Stimulated activated CD8-positive, alpha-beta memory T cell treated with anti-CD3 and anti-CD28 coated beads, Interleukin-12 subunit alpha, Interleukin-12 subunit beta, amount 100 ng/mL, for 4 hours (primary cell): ENCODE results near the gene TMEM218.
"Not testable (repeated sequence)": the region's sequence is repeated elsewhere in the genome, so short reads cannot be mapped to it uniquely, and the experiment has no call there.

Experiments used
- DNase-seq: peaks from one replicate; pipeline ENCODE4 v3.0.0-alpha.2; 2020; ENCODE audit warnings: low read depth

The TMEM218 gene

DNA sequence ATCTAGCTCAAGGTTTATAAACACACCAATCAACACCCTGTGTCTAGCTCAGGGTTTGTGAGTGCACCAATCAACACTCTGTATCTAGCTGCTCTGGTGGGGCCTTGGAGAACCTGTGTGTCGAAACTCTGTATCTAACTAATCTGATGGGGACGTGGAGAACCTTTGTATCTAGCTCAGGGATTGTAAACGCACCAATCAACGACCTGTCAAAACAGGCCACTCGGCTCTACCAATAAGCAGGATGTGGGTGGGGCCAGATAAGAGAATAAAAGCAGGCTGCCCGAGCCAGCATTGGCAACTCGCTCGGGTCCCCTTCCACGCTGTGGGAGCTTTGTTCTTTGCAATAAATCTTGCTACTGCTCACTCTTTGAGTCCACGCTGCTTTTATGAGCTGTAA, 21.3 kb downstream of the TMEM218 start:
- not testable (repeated sequence) for DNase-seq

DNA sequence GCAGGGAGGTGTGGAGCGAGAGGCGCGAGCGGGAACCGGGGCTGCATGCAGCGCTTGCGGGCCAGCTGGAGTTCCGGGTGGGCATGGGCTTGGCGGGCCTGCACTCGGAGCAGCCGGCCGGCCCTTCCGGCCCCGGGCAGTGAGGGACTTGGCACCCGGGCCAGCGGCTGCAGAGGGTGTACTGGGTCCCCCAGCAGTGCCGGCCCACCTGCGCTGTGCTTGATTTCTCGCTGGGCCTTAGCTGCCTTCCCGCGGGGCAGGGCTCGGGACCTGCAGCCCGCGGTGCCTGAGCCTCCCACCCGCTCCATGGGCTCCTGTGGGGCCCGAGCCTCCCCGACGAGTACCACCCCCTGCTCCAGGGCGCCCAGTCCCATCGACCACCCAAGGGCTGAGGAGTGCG, 21.9 kb downstream of the TMEM218 start:
- not testable (repeated sequence) for DNase-seq

DNA sequence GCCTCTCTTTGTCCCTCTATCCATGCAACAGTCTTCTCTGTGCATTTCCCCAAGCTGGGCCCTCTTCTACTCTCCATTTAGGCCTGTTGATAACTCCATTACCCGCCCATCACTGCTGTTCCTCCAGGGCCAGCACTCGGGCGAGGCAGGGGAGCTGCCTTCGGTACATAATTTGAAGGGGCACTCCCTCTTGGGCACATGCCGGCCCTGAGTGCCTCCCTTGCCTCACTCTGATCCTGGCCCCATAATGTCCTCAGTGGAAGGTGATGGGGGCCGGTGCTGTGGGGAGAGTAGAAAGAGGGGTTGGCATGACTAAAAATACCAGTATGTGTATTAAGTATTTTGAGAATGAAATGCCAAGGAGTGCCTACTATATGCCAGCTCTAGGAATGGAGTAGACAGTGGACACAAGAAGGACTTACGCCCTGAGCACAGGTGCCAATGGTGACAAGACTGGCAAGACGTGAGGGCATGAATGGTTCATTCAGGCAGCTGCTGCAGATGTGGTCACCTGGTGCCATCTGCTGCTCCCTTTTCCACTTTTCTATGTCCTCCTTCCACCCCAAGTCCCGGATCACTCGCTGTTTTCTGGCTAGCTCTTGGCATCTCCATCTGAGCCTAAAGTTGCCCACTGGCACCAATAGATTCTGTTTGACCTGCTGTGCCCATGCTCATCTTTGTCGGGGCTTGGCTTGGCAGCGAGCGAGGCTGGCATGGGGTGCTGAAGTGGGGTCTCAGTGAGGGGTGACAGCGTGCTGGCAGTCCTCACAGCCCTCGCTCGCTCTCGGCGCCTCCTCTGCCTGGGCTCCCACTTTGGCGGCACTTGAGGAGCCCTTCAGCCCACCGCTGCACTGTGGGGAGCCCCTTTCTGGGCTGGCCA, 22.6 kb downstream of the TMEM218 start:
- no peak for DNase-seq

DNA sequence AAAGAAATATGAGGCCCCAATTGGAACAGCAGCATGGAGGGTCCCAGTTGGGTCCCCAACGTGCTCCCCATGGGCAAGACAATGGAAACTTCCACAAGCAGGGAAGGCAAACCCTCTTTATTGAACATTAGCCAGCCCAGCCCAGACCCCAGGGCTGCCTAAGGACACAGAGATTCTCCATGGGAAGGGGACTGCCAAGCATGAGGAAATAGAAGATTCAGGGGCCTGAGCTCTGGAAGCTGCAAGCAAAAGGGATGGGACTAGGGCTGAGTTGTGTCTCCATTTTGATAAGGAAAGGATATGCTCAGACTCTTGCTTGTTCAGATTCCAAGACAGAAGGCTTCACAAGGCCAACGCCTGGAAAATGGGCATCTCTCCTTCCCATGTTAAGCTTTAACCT, 23.3 kb downstream of the TMEM218 start:
- DNase-seq, result no peak

DNA sequence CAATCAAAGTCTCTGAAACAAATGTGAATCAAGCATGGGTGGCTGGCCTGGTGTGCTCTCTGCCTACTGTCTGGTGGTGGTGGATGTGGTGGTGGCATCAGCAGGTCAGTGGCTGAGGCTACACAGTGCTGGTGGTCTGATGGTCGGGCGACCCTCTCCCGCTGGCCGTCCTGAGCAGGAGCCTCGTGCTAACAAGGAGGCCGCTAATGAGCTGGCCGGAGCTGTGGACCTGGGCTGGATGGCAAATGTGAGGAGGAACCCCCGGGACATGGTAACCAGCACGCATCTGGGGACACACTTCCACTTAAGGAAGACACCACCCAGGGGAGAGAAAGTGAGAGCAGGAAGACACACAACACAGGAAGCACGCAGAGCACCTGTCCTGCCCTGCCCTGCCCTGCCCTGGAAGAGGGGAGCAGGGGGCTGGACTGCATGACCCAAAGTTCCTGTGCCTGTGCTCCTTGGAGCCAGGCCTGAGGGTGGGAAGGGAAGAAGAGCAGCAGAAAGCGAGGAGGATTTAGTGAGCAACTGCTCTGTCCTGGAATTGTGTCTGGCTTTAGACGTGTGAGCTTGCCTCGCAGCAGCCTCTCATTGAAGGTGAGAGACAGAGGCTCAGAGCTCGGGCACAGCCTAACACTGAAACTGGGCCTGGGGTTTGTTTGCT, 24.7 kb downstream of the TMEM218 start:
- DNase-seq, result no peak

DNA sequence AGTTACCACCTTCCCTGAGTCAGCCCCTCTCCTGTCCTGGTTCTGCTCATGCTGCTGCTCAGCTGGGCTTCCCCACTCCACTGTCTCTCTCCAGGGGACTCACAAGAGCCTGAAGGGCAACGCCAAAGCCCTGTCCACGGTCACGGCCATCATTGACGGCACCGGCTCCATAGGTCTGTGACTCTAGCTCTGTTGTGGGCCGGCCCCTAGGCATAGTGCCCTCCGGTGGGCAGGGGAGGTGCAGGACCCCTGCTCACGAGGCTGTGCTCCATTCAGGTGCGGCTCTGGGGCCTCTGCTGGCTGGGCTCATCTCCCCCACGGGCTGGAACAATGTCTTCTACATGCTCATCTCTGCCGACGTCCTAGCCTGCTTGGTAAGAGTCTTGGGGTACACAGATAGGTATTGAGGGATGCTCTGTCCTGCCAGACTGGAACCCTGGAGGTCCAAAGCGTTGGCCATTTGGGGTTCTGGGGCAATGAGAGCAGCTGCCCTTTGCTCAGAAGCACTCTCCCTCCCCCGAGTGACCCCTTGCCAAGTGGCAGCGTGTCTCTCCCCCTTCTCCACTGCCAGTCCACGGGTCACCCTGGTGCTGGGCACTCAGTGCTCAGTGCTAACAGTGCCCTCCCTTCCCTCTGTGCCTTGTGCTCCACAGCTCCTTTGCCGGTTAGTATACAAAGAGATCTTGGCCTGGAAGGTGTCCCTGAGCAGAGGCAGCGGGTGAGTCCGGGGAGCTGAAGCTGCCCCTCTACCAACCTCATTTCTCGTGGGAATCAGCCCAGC, 25.9 kb downstream of the TMEM218 start:
- DNase-seq, result no peak

DNA sequence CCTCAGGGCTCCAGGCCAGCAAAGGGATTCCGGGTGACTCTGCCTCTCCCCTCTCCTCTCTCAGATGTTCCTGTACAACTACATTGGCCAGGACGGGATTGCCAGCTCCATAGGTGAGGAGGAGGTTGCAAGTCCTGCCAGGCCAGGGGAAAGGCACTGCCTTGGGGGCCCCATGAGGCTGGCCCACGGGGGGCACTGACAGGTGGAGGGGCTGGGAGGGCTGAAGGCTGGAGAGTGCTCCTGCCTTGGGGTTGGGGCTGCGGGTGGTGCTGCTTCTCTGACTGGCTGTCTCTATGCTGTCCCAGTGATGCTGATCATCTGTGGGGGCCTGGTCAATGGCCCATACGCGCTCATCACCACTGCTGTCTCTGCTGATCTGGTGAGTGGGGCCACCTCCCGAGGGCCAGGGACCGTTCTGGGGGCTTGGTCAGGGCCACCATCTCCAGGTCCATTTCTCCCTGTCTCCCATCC, 26.6 kb downstream of the TMEM218 start:
- DNase-seq, result no peak

DNA sequence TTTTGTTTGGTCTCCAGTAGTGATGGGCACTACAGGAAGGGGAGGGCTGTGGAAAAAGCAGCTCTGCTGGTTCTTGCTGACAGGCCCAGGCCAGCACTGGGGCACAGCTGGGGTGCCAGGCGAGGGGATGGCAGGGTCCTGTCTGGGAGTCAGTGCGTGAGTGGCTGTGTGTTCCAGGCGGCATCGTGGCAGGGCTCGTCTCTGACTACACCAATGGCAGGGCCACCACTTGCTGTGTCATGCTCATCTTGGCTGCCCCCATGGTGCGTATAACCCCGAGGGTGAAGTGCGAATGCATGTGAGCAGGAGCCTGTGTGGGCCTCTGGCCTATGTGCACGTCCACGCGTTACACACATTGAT, 27.4 kb downstream of the TMEM218 start:
- no peak for DNase-seq

DNA sequence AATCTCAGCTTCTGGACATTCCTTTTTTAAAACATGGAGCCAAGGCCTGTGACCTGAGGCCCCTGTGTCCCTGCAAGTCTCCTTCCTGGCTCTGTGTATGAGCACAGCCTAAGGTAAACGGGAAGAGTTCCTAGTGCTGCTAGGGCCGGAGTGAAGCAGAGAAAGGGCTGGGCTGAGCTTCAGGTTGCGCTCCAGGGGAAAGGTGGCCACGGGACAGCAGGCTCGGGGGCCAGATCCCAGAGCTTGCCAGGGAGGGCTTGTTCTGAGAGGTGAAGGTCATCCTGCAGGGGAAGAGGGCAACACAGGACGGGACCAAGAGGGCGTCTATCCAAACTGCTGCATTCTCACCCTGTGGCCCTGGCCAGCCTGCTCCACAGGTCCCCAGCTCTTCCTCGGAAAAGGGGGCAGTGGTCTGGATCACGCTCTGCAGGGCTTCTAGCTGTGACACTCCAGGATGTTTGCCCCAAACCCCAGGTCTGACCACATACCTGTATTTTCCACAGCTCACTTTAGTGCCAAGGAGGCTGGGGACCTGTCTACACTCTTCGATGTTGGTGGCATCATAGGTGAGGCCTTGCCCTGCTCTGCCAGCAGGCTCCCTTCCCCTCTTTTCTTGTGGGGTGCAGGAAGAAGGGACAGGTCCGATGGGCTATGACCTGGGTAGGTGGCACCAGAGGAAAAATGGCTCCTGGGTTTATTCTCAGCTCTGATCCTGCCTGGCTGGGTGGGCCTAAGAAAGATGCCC, 27.9 kb downstream of the TMEM218 start:
- DNase-seq, result no peak

DNA sequence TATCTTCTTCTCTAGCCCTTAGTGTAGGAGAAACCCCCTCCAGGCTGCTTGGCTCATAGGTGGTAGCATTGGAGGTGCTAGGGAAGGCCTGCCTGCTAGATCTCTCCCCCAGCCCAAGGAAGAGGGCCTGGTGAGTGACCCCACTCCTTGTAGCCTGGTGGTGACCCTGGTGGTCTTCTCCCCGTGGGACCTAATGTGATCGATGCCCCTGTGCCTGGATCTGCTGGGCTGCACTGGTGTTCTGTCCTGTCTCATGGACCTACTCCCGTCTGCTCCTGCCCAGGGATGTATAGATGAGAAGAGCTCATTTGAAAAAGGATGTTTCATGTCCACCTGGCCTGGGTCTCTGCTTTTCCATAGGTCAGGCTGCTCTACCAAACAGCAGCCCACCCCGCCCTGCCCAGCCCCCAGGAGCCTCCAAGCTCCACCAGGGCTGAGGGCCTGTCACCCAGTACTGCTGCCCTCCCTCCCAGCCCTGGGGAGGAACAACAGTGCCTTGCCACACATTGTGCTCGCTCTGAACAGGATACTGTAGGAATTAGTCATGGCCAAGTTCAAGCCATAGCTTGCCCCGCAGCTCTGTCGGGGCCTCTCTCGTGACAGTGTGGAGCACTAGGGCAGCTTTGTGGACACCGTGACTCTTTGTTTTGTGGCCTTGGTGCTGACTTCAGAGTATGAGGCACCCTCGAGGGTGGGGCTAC, 28.7 kb downstream of the TMEM218 start:
- DNase-seq, result no peak

DNA sequence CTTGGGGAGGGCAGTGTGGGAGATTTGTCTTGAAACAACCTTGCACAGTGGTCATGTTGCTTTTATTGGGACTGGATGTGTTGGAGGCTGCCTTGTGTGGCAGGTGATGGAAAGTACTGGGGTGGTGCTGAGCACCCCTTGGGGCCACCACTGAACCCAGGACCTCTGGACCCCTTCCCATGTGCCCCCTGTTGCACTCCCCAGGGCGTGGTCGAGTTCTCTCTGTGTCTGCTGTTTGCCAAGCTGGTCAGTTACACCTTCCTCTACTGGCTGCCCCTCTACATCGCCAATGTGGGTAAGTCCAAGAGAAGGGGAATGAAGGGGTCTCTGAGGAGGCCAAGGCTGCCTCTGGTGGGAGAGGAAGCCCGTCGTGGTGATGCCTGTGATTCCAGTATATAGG, 29.4 kb downstream of the TMEM218 start:
- no peak for DNase-seq

DNA sequence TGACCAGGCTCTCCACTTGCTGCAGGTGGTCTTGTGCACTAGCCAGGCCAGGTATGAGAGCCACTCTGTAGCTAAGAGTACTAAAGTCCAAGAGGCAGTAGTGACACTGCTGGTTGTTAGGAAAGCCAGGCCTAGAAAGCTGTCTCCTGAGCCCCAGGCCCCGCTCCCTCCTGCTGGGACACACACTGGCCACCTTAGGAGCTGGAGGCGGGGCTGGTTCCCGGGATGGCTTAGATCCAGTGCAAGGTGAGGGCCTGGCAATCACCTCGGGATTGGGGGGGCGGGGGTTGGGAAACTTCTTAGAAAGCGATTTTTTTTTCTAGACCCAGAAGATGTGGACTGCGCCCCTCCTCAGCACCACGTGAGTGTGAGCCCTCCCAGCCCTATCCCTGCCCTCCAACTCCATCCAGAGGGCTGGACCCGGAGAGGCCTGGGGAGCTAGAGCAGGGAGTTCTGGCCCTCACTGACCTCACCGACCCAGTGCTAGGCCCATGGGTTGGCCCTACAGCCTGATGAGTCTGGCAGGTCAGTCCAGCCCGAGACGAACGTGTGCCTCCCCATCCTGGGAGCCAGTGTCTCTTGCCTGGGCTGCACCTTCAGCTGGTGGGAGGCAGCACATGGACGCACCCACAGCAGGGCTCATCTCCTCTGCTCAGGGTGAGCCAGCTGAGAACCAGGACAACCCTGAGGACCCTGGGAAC, 30.2 kb downstream of the TMEM218 start:
- no peak for DNase-seq

DNA sequence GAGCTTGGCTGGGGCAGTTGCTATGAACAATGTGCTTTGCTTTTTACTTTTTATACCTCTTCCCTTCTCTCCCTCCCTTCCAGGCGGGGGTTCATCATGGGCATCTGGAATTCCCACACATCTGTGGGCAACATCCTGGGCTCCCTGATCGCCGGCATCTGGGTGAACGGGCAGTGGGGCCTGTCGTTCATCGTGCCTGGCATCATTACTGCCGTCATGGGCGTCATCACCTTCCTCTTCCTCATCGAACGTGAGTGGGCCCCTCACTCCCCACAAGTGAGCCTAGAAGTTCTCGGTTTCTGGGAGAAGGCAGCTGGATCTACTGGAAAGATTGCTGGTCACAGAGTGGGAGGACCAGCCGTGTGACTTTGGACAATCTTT, 30.9 kb downstream of the TMEM218 start:
- no peak for DNase-seq

DNA sequence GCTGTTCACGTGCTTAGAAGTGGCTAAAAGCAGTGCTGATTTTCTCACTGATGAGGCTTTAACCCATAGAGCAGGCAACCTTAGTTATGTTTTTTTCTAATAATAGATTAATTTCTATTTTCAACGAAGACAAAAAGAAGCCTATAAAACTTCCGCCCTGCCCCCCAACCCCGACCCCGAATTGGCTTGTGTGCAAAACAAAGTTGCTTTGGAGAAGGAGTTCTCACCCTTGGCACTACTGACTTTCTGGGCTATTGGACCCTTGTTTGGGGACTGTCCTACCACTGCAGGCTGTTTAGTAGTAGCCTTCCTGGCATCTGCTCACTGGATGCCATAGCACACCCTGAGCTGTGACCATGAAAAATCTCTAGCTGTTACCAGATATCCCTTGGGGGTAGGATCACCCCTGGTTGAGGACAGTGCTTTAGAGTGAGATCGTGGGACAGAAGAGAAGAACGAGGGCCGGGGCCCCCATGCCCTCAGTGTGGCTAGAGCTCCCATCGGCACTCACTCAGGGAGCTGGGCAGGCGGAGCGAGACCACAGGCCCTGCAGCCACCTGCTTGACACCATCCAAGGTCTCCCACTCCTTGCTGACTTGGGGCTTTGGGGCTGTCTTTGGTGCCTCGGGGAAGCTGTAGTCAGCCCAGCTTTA, 31.4 kb downstream of the TMEM218 start:
- DNase-seq, result no peak

DNA sequence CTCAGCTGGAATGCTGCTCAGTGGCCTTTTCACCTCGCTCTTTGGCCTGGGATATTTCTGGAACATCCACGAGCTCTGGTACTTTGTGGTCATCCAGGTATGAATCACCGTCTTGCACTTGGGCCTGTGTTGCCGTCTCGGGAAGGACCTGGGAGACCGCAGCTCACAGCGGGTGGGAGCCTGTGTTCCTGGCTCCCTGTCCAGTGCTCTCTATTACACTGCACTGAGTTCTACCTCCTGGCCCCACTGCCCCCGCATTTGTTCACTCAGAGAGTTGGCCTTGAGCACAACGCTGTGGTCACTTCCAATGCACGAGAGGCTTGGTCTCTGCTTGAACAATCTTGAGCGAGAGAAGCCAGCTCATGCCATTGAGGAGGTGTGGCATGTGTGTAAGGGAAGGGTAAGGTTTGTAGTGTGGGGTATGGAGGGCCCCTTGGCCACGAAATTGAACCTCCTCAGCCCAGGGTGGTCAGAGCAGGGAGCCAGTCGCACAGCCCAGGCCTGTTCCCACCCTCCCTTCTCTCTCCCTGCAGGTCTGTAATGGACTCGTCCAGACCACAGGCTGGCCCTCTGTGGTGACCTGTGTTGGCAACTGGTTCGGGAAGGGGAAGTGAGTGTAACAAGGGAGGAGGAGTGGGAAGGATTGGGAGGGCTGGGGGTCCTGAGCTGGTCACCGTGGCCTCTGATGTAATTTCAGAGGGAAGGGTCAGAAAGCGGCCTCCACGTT, 32.1 kb downstream of the TMEM218 start:
- no peak for DNase-seq

DNA sequence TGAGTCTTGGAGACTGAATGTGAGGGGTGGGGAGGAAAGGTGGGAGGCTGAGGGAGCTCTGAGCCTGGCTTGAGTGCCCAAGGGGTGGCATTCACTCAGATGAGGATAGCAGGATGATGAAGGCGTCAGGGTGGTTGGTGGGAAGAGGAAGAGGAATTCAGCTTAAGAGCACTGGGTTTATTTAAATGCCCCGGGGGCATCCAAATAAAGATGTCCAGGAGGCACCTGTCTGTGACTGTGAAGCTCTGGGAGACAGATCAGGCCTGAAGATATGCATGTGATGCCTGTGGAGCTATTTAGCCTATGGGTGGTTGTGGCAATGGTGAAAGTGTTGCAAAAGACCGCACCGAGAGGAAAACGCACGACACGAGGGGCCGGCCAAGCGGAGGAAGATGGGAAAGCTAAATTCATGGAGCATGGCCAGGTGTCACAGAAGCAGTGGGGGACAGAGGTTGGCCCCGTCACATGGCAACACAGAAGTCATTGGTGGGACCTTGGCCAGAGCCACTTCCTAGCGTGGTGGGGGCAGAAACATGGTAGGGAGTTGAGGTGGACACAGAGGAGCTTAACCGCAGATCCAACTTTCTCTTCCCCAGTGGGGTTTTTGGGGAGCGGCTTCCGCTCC, 32.8 kb downstream of the TMEM218 start:
- no peak for DNase-seq

DNA sequence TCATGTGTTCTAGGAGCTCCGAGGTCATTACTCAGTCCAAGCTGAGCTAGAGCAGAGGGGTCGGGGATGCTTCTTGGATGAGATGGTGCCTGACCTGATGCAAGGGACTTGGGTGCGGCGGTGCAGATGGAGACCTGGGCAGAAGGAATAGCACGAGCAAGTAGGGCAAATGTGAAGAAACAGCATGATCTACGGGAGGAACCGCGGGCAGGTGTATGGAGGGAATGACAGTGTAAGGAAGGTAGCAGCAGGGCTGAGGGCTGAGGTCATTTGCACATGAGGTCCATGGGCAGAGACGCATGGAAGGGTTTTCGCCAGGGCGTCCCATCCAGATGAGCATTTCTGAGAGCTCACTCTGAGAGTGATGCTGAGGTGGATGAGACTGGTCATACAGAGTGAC, 33.4 kb downstream of the TMEM218 start:
- no peak for DNase-seq

DNA sequence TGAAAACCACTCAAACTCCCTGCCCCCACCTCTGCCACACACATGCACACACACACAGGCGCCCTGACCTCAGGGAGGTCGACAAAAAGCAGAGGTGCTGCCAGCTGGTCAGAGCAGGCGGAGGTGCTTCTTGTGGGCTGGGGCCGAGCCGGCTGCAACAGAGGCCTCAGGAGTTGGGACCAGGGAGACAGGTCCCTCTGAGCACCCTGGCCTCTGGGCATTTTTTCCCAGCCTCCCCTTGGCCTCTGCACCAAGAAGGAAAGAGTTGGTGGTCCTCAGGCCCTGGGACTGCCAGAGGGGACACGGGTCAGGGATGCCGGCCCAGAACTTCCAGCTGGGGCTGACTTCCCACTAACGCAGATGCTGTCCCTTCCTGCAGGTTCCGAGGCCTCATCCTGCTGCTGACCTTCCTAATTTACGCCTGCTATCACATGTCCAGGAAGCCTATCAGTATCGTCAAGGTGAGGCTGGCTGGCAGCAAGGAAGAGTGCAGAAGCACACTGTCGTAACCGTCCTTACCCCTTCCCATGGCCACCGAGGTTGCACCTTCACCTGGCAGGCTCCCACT, 35.0 kb downstream of the TMEM218 start:
- no peak for DNase-seq

DNA sequence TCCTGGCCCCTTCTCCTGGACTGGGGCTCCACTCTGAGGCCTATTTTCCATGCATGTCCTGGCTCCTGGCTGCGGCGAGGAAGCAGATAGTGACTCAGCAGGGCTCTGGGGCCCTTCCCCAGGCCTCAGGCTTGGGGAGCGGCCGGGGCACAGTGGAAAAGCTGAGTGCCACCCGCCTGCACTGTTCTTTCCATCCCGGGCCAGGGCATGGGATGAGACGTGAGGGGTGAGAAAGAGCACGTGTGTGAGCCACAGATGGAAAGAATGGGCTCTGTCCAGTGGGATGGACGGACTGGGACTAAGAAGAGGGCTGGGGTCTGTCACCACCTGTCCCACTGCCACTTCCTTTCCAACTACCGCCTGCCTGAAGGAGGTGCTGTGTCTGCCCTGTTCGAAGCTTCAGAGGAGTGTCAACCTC, 35.5 kb downstream of the TMEM218 start:
- no peak for DNase-seq
